Gastrocnemius medialis (tissue), 4 donors: ENCODE data around the gene PLCXD1. TPM values are rescaled to one million over a fixed set of nuclear protein-coding genes. Genes with fewer than 3 reads are reported as not detected.
"Not testable (repeated sequence)": the region's sequence is repeated elsewhere in the genome, so short reads cannot be mapped to it uniquely, and the experiment has no call there.

Experiments
- ATAC-seq, 2 donors: fragments of 150-250 bp; one replicate each; pipeline ENCODE4 v1.9.1; 2016
- DNase-seq, 2 donors: peaks; one replicate each; pipeline ENCODE4 v3.0.0-alpha.2; 2019
- H3K27ac ChIP-seq, 4 donors: fragments of 200-600 bp; sonication (generic); 1 replicate in 1 of 4; 2 replicates in 3 of 4; pipeline ENCODE4 v1.5.1; 2016 to 2018; ENCODE audit warnings: mild to moderate bottlenecking in 2 of 4, moderate library complexity in 1 of 4
- H3K27me3 ChIP-seq, 3 donors: fragments of 200-600 bp; sonication (generic) in 2 of 3; 1 replicate in 1 of 3; 2 replicates in 2 of 3; pipeline versions ENCODE4 v1.5.1 to v1.6.0; 2016 to 2019; ENCODE audit warnings: mild to moderate bottlenecking in 1 of 3, moderate library complexity in 1 of 3
- H3K36me3 ChIP-seq, 2 donors: fragments of 200-600 bp; sonication (generic) in 1 of 2; one replicate each; pipeline ENCODE4 v1.5.1; 2017 to 2018
- H3K4me1 ChIP-seq, 2 donors: fragments of 200-600 bp; sonication (generic) in 1 of 2; one replicate each; pipeline ENCODE4 v1.5.1; 2016 to 2017; ENCODE audit warnings: mild to moderate bottlenecking in 2 of 2
- H3K4me3 ChIP-seq, 4 donors: fragments of 200-600 bp; sonication (generic) in 3 of 4; 1 replicate in 1 of 4; 2 replicates in 3 of 4; pipeline ENCODE4 v1.5.1; 2016 to 2019; ENCODE audit warnings: mild to moderate bottlenecking in 2 of 4
- H3K9me3 ChIP-seq, 3 donors: fragments of 200-600 bp; sonication (generic) in 2 of 3; 1 replicate in 1 of 3; 2 replicates in 2 of 3; pipeline ENCODE4 v1.5.1; 2016 to 2019
- POLR2A ChIP-seq, 2 donors: fragments of 450-650 bp; IDR thresholded peaks; one replicate each; pipeline ENCODE4 v1.6.1; 2017; ENCODE audit warnings: antibody characterized with exemption in 2 of 2, mild to moderate bottlenecking in 2 of 2, moderate library complexity in 2 of 2
- in situ Hi-C, 4 donors: fragments of 200-750 bp; cut with MboI; loops; one replicate each; pipeline versions ENCODE4 v1.15.0 to v1.8.0; 2017; ENCODE audit warnings: low sequenced_read_pairs in 4 of 4
- intact Hi-C: fragments of 100-400 bp; cut with DNase I; formaldehyde crosslinking; loops from one replicate; pipeline ENCODE4 v1.15.1; 2023; ENCODE audit warnings: low total_unique reads
- total RNA-seq, 4 donors: library from RNA; depleted of rRNA; stranded (reverse); fragments of >200 nt; gene quantifications; one replicate each; pipeline versions ENCODE4 v1.1.0 to v1.2.3, GENCODE V29; 2016
- TF ChIP-seq, protein P1 (sequence below), 5 experiments: fragments of 450-650 bp in 3 of 5; fragments of 200-600 bp in 2 of 5; sonication (generic) in 2 of 5; IDR thresholded peaks in 4 of 5; conservative IDR thresholded peaks in 1 of 5; 1 replicate in 4 of 5; 2 replicates in 1 of 5; pipeline ENCODE4 v1.5.1; 2016 to 2019; ENCODE audit warnings: antibody characterized with exemption in 5 of 5, mild to moderate bottlenecking in 3 of 5, moderate library complexity in 3 of 5

Gene PLCXD1
- total RNA-seq, 4 donors from 2014 or later = 0.36 to 1.7 (median 0.66) TPM

DNA sequence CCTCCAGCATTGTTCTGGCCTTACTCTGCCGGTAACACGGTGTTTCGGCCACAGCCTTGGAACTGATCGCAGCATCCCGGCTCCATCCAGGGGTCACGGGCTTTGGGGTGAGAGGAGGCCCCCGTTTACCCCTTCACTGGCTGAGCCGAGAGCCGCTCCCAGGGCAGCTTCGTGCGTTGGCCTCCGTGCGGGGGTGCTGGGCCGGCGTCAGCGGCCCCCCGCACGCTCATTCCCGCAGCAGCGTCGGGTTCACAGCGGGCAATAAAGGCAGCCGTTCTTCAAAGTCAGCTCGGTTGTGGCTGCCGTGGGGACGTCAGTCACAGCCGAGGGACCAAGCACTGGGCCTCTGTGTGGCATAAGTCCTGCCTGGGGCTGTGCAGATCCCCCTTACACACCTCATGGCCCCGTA lies 25.3 kb upstream of the PLCXD1 start:
- Histone ChIP-seq H3K36me3 (no peaks in the 10 kb centered on the region), H3K4me1 (no peaks in the 10 kb centered on the region), H3K9me3 (no peaks in the 10 kb centered on the region), H3K27me3 (no peaks in the 10 kb centered on the region), H3K4me3 (no peak overlapping the region), H3K27ac (no peak overlapping the region)
- ATAC-seq (no peak), DNase-seq (no peak)
- intact Hi-C loops (no loop called here), in situ Hi-C loops (no loop called here)
- no peak for TF ChIP-seq POLR2A (IDR thresholded peaks at IDR 0.05)
- TF ChIP-seq, protein P1, sequence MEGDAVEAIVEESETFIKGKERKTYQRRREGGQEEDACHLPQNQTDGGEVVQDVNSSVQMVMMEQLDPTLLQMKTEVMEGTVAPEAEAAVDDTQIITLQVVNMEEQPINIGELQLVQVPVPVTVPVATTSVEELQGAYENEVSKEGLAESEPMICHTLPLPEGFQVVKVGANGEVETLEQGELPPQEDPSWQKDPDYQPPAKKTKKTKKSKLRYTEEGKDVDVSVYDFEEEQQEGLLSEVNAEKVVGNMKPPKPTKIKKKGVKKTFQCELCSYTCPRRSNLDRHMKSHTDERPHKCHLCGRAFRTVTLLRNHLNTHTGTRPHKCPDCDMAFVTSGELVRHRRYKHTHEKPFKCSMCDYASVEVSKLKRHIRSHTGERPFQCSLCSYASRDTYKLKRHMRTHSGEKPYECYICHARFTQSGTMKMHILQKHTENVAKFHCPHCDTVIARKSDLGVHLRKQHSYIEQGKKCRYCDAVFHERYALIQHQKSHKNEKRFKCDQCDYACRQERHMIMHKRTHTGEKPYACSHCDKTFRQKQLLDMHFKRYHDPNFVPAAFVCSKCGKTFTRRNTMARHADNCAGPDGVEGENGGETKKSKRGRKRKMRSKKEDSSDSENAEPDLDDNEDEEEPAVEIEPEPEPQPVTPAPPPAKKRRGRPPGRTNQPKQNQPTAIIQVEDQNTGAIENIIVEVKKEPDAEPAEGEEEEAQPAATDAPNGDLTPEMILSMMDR (IDR thresholded peaks at IDR 0.05 in 4 of 5, conservative IDR thresholded peaks at IDR 0.05 in 1 of 5) = no peak

DNA sequence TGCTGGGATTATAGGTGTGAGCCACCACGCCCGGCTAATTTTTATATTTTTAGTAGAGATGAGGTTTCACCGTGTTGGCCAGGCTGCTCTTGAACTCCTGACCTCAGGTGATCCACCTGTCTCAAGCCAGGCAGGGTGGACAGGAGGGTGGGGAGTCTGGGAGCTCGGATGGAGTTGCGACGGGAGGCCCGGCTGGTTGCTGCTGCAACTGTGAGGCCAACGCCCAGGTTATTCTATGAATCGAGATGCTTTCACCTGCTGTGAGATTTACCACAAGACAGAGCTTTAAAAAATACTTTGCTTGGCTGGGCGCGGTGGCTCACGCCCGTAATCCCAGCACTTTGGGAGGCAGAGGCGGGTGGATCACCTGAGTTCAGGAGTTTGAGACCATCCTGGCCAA lies 24.1 kb upstream of the PLCXD1 start:
- intact Hi-C loops, in situ Hi-C loops, H3K36me3 ChIP-seq, H3K9me3 ChIP-seq, H3K4me3 ChIP-seq, ATAC-seq, H3K27me3 ChIP-seq, DNase-seq, H3K4me1 ChIP-seq, H3K27ac ChIP-seq: not testable (repeated sequence)

DNA sequence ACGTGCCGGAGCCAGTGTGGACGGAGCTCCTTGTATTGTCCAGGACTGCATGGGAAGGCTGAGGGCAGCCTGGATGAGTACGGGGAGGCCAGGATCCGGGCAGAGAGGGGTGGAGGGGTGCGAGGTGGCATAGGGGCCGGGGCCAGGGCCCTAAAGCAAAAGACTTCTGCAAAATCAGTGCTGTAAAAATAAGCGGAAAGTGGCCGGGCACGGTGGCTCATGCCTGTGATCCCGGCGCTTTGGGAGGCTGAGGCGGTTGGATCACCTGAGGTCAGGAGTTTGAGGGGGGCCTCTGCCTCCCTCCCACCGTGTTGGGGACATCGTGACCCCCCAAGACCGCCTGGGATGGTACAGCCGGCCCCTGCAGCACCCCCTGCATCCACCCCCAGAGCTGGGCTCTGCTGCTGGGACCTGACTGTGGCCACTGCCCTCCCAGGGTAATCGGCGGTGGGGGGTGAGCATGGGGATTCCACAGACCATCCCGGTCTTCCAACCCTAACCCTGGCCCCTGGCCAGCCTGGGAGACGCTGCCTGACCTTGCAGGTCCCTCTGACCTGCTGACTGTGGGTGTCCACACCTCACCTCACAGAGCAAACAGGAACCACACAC lies 23.4 kb upstream of the PLCXD1 start:
- in situ Hi-C loops = no loop called here
- H3K9me3 ChIP-seq = no peaks in the 10 kb centered on the region
- no peak for TF ChIP-seq POLR2A (IDR thresholded peaks at IDR 0.05)
- no peak overlapping the region for H3K27ac ChIP-seq
- H3K4me1 ChIP-seq = no peaks in the 10 kb centered on the region
- DNase-seq = no peak
- no peaks in the 10 kb centered on the region for H3K36me3 ChIP-seq
- H3K27me3 ChIP-seq = no peaks in the 10 kb centered on the region
- intact Hi-C loops = no loop called here
- H3K4me3 ChIP-seq = no peak overlapping the region
- no peak for ATAC-seq

DNA sequence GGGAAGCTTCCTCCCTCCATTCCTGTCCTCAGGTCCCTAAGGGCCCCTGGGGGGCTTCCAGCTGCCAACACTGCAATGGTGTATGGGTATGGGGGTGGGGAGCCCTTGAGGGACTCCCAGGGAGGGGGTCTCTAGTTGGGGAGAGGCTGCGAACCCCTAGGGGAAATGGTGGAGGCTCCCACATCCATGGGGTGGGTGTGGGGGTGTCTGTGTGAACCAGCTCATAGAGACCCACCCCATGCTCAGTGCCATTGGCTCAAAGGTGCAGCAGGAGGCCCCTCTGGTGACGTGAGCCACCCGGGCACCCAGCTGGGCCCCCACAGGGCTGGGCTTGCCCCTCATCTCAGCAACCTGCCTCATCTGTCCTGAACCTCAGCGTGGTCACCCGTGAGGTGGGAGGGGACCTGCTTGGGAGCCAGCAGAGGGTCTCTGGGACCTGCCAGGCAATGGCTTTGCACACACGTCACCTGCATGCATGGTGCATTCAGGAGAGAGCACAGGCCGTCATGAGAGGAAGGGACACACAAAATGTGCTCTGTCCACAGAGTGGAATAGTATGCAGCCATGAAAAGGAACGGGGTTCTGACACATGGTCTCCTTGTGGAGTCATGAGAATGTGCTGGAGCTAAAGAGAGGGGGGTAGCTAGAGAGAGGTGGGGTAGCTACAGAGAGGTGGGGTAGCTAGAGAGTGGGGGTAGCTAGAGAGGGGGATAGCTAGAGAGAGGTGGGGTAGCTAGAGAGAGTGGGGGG lies 22.7 kb upstream of the PLCXD1 start:
- H3K4me3 ChIP-seq = no peak overlapping the region
- in situ Hi-C loops = no loop called here
- TF ChIP-seq, protein P1 (IDR thresholded peaks at IDR 0.05 in 4 of 5, conservative IDR thresholded peaks at IDR 0.05 in 1 of 5) = no peak
- TF ChIP-seq POLR2A (IDR thresholded peaks at IDR 0.05) = no peak
- no peaks in the 10 kb centered on the region for H3K36me3 ChIP-seq
- H3K27me3 ChIP-seq = no peaks in the 10 kb centered on the region
- DNase-seq (no peak), ATAC-seq (no peak)
- no peak overlapping the region for H3K27ac ChIP-seq
- intact Hi-C loops = no loop called here
- no peaks in the 10 kb centered on the region for H3K4me1 ChIP-seq
- no peaks in the 10 kb centered on the region for H3K9me3 ChIP-seq

DNA sequence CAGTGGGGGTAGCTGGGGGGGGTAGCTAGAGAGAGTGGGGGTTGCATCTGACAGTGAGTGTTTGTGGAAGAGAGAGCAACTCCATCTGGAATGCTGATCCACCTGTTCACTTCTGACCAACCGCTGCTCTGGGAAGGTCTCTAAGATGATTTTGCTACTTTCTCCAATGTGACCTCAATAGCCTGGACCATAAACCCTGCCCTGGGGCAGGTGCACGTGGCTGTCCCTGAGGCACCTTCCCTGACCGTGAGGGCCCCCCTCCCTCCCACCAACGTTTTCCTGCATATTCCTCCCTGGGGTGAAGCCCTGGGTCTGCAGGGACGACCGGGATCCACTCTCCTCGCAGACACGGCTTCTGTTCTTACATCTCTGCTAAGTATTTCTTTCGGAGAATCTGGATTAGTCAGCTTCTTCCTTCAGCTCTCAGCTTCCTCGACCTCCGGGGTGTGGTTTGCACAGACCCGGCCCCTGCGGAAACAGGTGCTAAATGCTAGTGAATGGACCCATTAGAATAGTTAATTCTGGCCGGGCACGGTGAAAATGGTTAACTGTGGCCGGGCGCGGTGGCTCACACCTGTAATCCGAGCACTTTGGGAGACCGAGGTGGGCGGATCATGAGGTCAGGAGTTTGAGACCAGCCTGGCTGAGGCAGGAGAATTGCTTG lies 21.4 kb upstream of the PLCXD1 start:
- Histone ChIP-seq H3K27ac (no peak overlapping the region), H3K36me3 (no peaks in the 10 kb centered on the region), H3K27me3 (no peaks in the 10 kb centered on the region), H3K9me3 (no peaks in the 10 kb centered on the region), H3K4me1 (no peaks in the 10 kb centered on the region), H3K4me3 (no peak overlapping the region)
- ATAC-seq = no peak
- TF ChIP-seq POLR2A (IDR thresholded peaks at IDR 0.05) = no peak
- TF ChIP-seq, protein P1 (IDR thresholded peaks at IDR 0.05 in 4 of 5, conservative IDR thresholded peaks at IDR 0.05 in 1 of 5) = no peak
- DNase-seq = no peak
- in situ Hi-C loops = no loop called here
- intact Hi-C loops = no loop called here
